Trophoblast cell (in vitro differentiated cells and primary cell): ENCODE data around the gene ARHGEF10L.
A peak's percentile ranks its signal among the peaks of the same experiment; 100 is the strongest.

Experiments
- DNase-seq, 2 donors: peaks; one replicate each; pipeline ENCODE4 v3.0.0-alpha.2; 2016
- H2AFZ ChIP-seq: 2 replicates; pipeline ENCODE4 v1.6.1; 2013; ENCODE audit warnings: low read length, moderate library complexity, mild to moderate bottlenecking; ENCODE audit not compliant: insufficient read depth, poor library complexity
- H2AK5ac ChIP-seq: 2 replicates; pipeline ENCODE4 v1.6.1; 2013; ENCODE audit warnings: mild to moderate bottlenecking, low read length
- H2BK120ac ChIP-seq: 2 replicates; pipeline ENCODE4 v1.6.1; 2013; ENCODE audit warnings: low read length, mild to moderate bottlenecking, moderate library complexity; ENCODE audit not compliant: insufficient read depth, poor library complexity
- H2BK12ac ChIP-seq: 2 replicates; pipeline ENCODE4 v1.6.1; 2013; ENCODE audit warnings: mild to moderate bottlenecking, low read length, moderate library complexity
- H2BK5ac ChIP-seq: 2 replicates; pipeline ENCODE4 v1.6.1; 2013; ENCODE audit warnings: low read length, low read depth, moderate library complexity, mild to moderate bottlenecking; ENCODE audit not compliant: poor library complexity
- H3K14ac ChIP-seq: 2 replicates; pipeline ENCODE4 v1.6.1; 2013; ENCODE audit warnings: mild to moderate bottlenecking, low read length
- H3K18ac ChIP-seq: 2 replicates; pipeline ENCODE4 v1.6.1; 2013; ENCODE audit warnings: mild to moderate bottlenecking, low read length
- H3K23ac ChIP-seq: 2 replicates; pipeline ENCODE4 v1.6.1; 2013; ENCODE audit warnings: low read length
- H3K27ac ChIP-seq: 2 replicates; pipeline ENCODE4 v1.5.1; 2013; ENCODE audit warnings: low read depth, mild to moderate bottlenecking, inconsistent platforms, low read length, moderate library complexity
- H3K27me3 ChIP-seq: 2 replicates; pipeline ENCODE4 v1.6.1; 2013; ENCODE audit warnings: inconsistent platforms, mild to moderate bottlenecking, low read length, moderate library complexity; ENCODE audit not compliant: insufficient read depth
- H3K36me3 ChIP-seq, 2 experiments: 1 replicate in 1 of 2; 2 replicates in 1 of 2; pipeline ENCODE4 v1.6.1; 2013; ENCODE audit warnings: low read length in 2 of 2, mild to moderate bottlenecking in 2 of 2, moderate library complexity in 1 of 2; ENCODE audit not compliant: insufficient read depth in 2 of 2, control insufficient read depth in 1 of 2
- H3K4ac ChIP-seq: 2 replicates; pipeline ENCODE4 v1.6.1; 2013; ENCODE audit warnings: low read depth, mild to moderate bottlenecking, low read length, moderate library complexity
- H3K4me1 ChIP-seq, 2 experiments: 1 replicate in 1 of 2; 2 replicates in 1 of 2; pipeline ENCODE4 v1.6.1; 2013; ENCODE audit warnings: low read length in 2 of 2, mild to moderate bottlenecking in 2 of 2, moderate library complexity in 1 of 2; ENCODE audit not compliant: insufficient read depth in 2 of 2, control insufficient read depth in 1 of 2
- H3K4me2 ChIP-seq: 2 replicates; pipeline ENCODE4 v1.6.1; 2013; ENCODE audit warnings: inconsistent platforms, mild to moderate bottlenecking, low read length, moderate library complexity
- H3K4me3 ChIP-seq: 2 replicates; pipeline ENCODE4 v1.5.1; 2013; ENCODE audit warnings: mild to moderate bottlenecking, low read depth, low read length, inconsistent platforms
- H3K79me1 ChIP-seq: one replicate; pipeline ENCODE4 v1.6.1; 2013; ENCODE audit warnings: low read length
- H3K79me2 ChIP-seq: 2 replicates; pipeline ENCODE4 v1.6.1; 2013; ENCODE audit warnings: low read length, mild to moderate bottlenecking; ENCODE audit not compliant: control insufficient read depth, insufficient read depth, poor library complexity
- H3K9ac ChIP-seq: 2 replicates; pipeline ENCODE4 v1.6.1; 2013; ENCODE audit warnings: mild to moderate bottlenecking, low read length
- H3K9me3 ChIP-seq: 2 replicates; pipeline ENCODE4 v1.6.1; 2013; ENCODE audit warnings: low read depth, mild to moderate bottlenecking, control low read depth, inconsistent platforms, low read length; ENCODE audit not compliant: insufficient read depth
- H4K12ac ChIP-seq: 2 replicates; pipeline ENCODE4 v1.6.1; 2013; ENCODE audit warnings: low read depth, mild to moderate bottlenecking, low read length, moderate library complexity
- H4K8ac ChIP-seq: 2 replicates; pipeline ENCODE4 v1.6.1; 2013; ENCODE audit warnings: low read depth, mild to moderate bottlenecking, low read length, moderate library complexity
- H4K91ac ChIP-seq: one replicate; pipeline ENCODE4 v1.6.1; 2013; ENCODE audit warnings: low read depth, mild to moderate bottlenecking, low read length, moderate library complexity
- WGBS: extraction: QIAGEN DNeasy Blood & Tissue Kit; methylation state at CpG from one replicate; pipeline ENCODE4 v1.1.7; 2013; ENCODE audit warnings: missing lambda C conversion rate; ENCODE audit not compliant: insufficient read length, insufficient coverage; ENCODE audit errors: extremely low coverage; 5-methylcytosine and 5-hydroxymethylcytosine counted together

Gene ARHGEF10L

GRCh38 chr1:17672226-17672625 lies 132.7 kb downstream of the ARHGEF10L start:
- no peak overlapping the region for H2BK12ac ChIP-seq
- no peak overlapping the region for H3K4me2 ChIP-seq
- H3K4me3 ChIP-seq = no peak overlapping the region
- H3K27me3 ChIP-seq = no peaks in the 10 kb centered on the region
- no peak for DNase-seq
- no peak overlapping the region for H3K18ac ChIP-seq
- no peak overlapping the region for H2BK5ac ChIP-seq
- H3K79me1 ChIP-seq = no peaks in the 10 kb centered on the region
- H3K36me3 ChIP-seq = peaks cover 20 to 25% of the 10 kb centered on the region in 2 experiments
- H3K4me1 ChIP-seq = no peaks in the 10 kb centered on the region
- H4K8ac ChIP-seq = no peak overlapping the region
- no peak overlapping the region for H4K91ac ChIP-seq
- H4K12ac ChIP-seq = no peak overlapping the region
- H3K4ac ChIP-seq = no peak overlapping the region
- no peak overlapping the region for H2BK120ac ChIP-seq
- no peak overlapping the region for H2AK5ac ChIP-seq
- H3K27ac ChIP-seq = no peak overlapping the region
- peaks cover 13% of the 10 kb centered on the region for H3K9me3 ChIP-seq
- no peak overlapping the region for H3K23ac ChIP-seq
- H2AFZ ChIP-seq = no peak overlapping the region
- H3K14ac ChIP-seq = no peak overlapping the region
- H3K79me2 ChIP-seq = no peaks in the 10 kb centered on the region
- WGBS = no CpG with 5 or more reads among the region's 12 CpGs
- no peak overlapping the region for H3K9ac ChIP-seq

GRCh38 chr1:17673329-17674072 lies 134.0 kb downstream of the ARHGEF10L start:
- no peak overlapping the region for H2AK5ac ChIP-seq
- H4K91ac ChIP-seq = no peak overlapping the region
- no peak overlapping the region for H4K12ac ChIP-seq
- no CpG with 5 or more reads among the region's 13 CpGs for WGBS
- no peaks in the 10 kb centered on the region for H3K4me1 ChIP-seq
- H3K36me3 ChIP-seq = peaks cover 15 to 20% of the 10 kb centered on the region in 2 experiments
- peaks cover 12% of the 10 kb centered on the region for H3K9me3 ChIP-seq
- H3K27ac ChIP-seq = no peak overlapping the region
- H3K18ac ChIP-seq = no peak overlapping the region
- no peak overlapping the region for H3K4me2 ChIP-seq
- no peak overlapping the region for H3K4ac ChIP-seq
- no peaks in the 10 kb centered on the region for H3K79me2 ChIP-seq
- DNase-seq = no peak
- no peak overlapping the region for H3K23ac ChIP-seq
- no peak overlapping the region for H2AFZ ChIP-seq
- H2BK120ac ChIP-seq = no peak overlapping the region
- no peak overlapping the region for H3K14ac ChIP-seq
- H3K9ac ChIP-seq = no peak overlapping the region
- no peak overlapping the region for H3K4me3 ChIP-seq
- H2BK12ac ChIP-seq = no peak overlapping the region
- no peaks in the 10 kb centered on the region for H3K27me3 ChIP-seq
- H3K79me1 ChIP-seq = no peaks in the 10 kb centered on the region
- no peak overlapping the region for H2BK5ac ChIP-seq
- H4K8ac ChIP-seq = no peak overlapping the region

- no peak overlapping the region for H4K8ac ChIP-seq
- peak; percentile 52 to 82 for DNase-seq
- no peak overlapping the region for H3K4ac ChIP-seq
- no peak overlapping the region for H3K9ac ChIP-seq
- H3K18ac ChIP-seq = no peak overlapping the region
- WGBS = no CpG with 5 or more reads among the region's 14 CpGs
- H3K79me1 ChIP-seq = no peaks in the 10 kb centered on the region
- H2AK5ac ChIP-seq = no peak overlapping the region
- H3K9me3 ChIP-seq = peaks cover 13% of the 10 kb centered on the region
- H3K23ac ChIP-seq = no peak overlapping the region
- H2BK120ac ChIP-seq = no peak overlapping the region
- H3K14ac ChIP-seq = no peak overlapping the region
- peaks cover 11 to 16% of the 10 kb centered on the region in 2 experiments for H3K36me3 ChIP-seq
- H4K12ac ChIP-seq = no peak overlapping the region
- no peaks in the 10 kb centered on the region for H3K27me3 ChIP-seq
- H3K4me2 ChIP-seq = no peak overlapping the region
- no peak overlapping the region for H2AFZ ChIP-seq
- H3K79me2 ChIP-seq = no peaks in the 10 kb centered on the region
- peak overlapping the region; percentile 57 for H3K4me3 ChIP-seq
- no peak overlapping the region for H3K27ac ChIP-seq
- no peak overlapping the region for H2BK5ac ChIP-seq
- H4K91ac ChIP-seq = no peak overlapping the region
- H3K4me1 ChIP-seq = no peaks in the 10 kb centered on the region
- H2BK12ac ChIP-seq = no peak overlapping the region
Observed at GRCh38 chr1:17674726-17675500, 135.4 kb downstream of the ARHGEF10L start.

GRCh38 chr1:17675744-17676143 lies 136.2 kb downstream of the ARHGEF10L start:
- Histone ChIP-seq H3K79me2 (no peaks in the 10 kb centered on the region), H3K4me1 (no peaks in the 10 kb centered on the region), H3K18ac (no peak overlapping the region), H3K36me3 (peaks cover 4 to 11% of the 10 kb centered on the region in 2 experiments), H2BK12ac (no peak overlapping the region), H2BK5ac (no peak overlapping the region), H2AK5ac (no peak overlapping the region), H3K4ac (no peak overlapping the region), H3K27me3 (no peaks in the 10 kb centered on the region), H3K79me1 (no peaks in the 10 kb centered on the region), H2BK120ac (no peak overlapping the region), H3K4me3 (peak overlapping the region; percentile 57), H4K12ac (no peak overlapping the region), H3K14ac (no peak overlapping the region), H4K8ac (no peak overlapping the region), H3K23ac (no peak overlapping the region), H3K27ac (no peak overlapping the region), H3K9me3 (peaks cover 13% of the 10 kb centered on the region), H4K91ac (no peak overlapping the region), H3K4me2 (no peak overlapping the region), H2AFZ (no peak overlapping the region), H3K9ac (no peak overlapping the region)
- no peak for DNase-seq
- no CpG with 5 or more reads among the region's 3 CpGs for WGBS
